Measurements from ENCODE around the gene ZBTB32.

GRCh38 chr19:35745328-35746086 lies 41.1 kb downstream of the ZBTB32 start, which contains the start of the genes PSENEN and U2AF1L4:
- TF ChIP-seq CTCF (IDR thresholded peaks at IDR 0.05) (no peak), POLR2A (IDR thresholded peaks at IDR 0.05) (peak; percentile 2)

Measured in ovary (tissue), 3 donors.